IMR-90 (cell line): Measurements from ENCODE around the gene C17orf67. TPM values are rescaled to one million over a fixed set of nuclear protein-coding genes. Genes with fewer than 3 reads are reported as not detected.

Experiments used
- ATAC-seq: fragments of 200-7000 bp; cut with Tn5 transposase; 2 replicates; pipeline ENCODE4 v1.9.1; 2020; ENCODE audit warnings: low read depth, mild to moderate bottlenecking, moderate library complexity
- BruUV-seq: library from RNA; stranded (reverse); fragments of 400-500 nt; replicated peaks from 2 replicates; lab custom pipeline; 2021; lab: Mats Ljungman, UMichigan
- CTCF ChIA-PET: fragments of 300-600 bp; formaldehyde crosslinking; extraction: SDS; loops from one replicate; lab custom pipeline; 2021; ENCODE audit warnings: antibody characterized with exemption; lab: Yijun Ruan, JAX
- POLR2A ChIA-PET: fragments of 300-600 bp; sonication (Branson Sonifier 250); formaldehyde crosslinking; loops from one replicate; lab custom pipeline; 2022; ENCODE audit warnings: antibody characterized with exemption; ENCODE audit not compliant: unreplicated experiment; lab: Charles Lee
- DNase-seq: peaks from one replicate; pipeline ENCODE4 v3.0.0; 2013
- H2AFZ ChIP-seq: replicated peaks from 2 replicates; pipeline ENCODE3; 2013; ENCODE audit warnings: low read length, mild to moderate bottlenecking; ENCODE audit not compliant: poor library complexity
- H2AK5ac ChIP-seq: 2 replicates; pipeline ENCODE4 v1.6.1; 2013; ENCODE audit warnings: low read depth, low read length, inconsistent platforms
- H2AK9ac ChIP-seq: replicated peaks from 2 replicates; pipeline ENCODE3; 2013; ENCODE audit warnings: mild to moderate bottlenecking, low read depth, low read length, moderate library complexity; ENCODE audit not compliant: poor library complexity
- H2BK120ac ChIP-seq: 2 replicates; pipeline ENCODE4 v1.6.1; 2013; ENCODE audit warnings: low read depth, low read length, inconsistent platforms
- H2BK15ac ChIP-seq: 3 replicates; pipeline ENCODE4 v1.6.1; 2013; ENCODE audit warnings: low read depth, low read length, inconsistent platforms
- H2BK20ac ChIP-seq: 2 replicates; pipeline ENCODE4 v1.6.1; 2013; ENCODE audit warnings: low read depth, mild to moderate bottlenecking, inconsistent platforms, low read length, moderate library complexity
- H2BK5ac ChIP-seq: 2 replicates; pipeline ENCODE4 v1.6.1; 2013; ENCODE audit warnings: mild to moderate bottlenecking, low read depth, low read length, inconsistent platforms; ENCODE audit not compliant: poor library complexity, severe bottlenecking
- H3K14ac ChIP-seq: replicated peaks from 2 replicates; pipeline ENCODE4 v1.6.1; 2013; ENCODE audit warnings: low read depth, low read length, inconsistent platforms
- H3K18ac ChIP-seq: 2 replicates; pipeline ENCODE4 v1.6.1; 2013; ENCODE audit warnings: low read depth, low read length, control low read depth
- H3K23ac ChIP-seq: 2 replicates; pipeline ENCODE4 v1.6.1; 2013; ENCODE audit warnings: low read depth, low read length, inconsistent platforms
- H3K27ac ChIP-seq: 2 replicates; pipeline ENCODE4 v1.5.1; 2013; ENCODE audit warnings: mild to moderate bottlenecking, control low read depth, low read length; ENCODE audit not compliant: insufficient read depth
- H3K27me3 ChIP-seq: 2 replicates; pipeline ENCODE4 v1.6.1; 2013; ENCODE audit warnings: low read length; ENCODE audit not compliant: control insufficient read depth, insufficient read depth
- H3K36me3 ChIP-seq: 2 replicates; pipeline ENCODE4 v1.6.1; 2013; ENCODE audit warnings: low read length, mixed read lengths; ENCODE audit not compliant: control insufficient read depth, insufficient read depth
- H3K4ac ChIP-seq: 2 replicates; pipeline ENCODE4 v1.6.1; 2013; ENCODE audit warnings: low read depth, low read length, inconsistent platforms
- H3K4me1 ChIP-seq: 2 replicates; pipeline ENCODE4 v1.6.1; 2013; ENCODE audit warnings: low read length, mixed read lengths; ENCODE audit not compliant: control insufficient read depth, insufficient read depth
- H3K4me2 ChIP-seq: 2 replicates; pipeline ENCODE4 v1.6.1; 2013; ENCODE audit warnings: low read depth, mild to moderate bottlenecking, control low read depth, low read length, moderate library complexity
- H3K4me3 ChIP-seq: 2 replicates; pipeline ENCODE4 v1.5.1; 2013; ENCODE audit warnings: low read depth, mild to moderate bottlenecking, control low read depth, low read length, moderate library complexity; ENCODE audit not compliant: insufficient read depth
- H3K56ac ChIP-seq: 2 replicates; pipeline ENCODE4 v1.6.1; 2013; ENCODE audit warnings: low read length, inconsistent platforms; ENCODE audit not compliant: insufficient read depth; ENCODE audit errors: extremely low read depth
- H3K79me1 ChIP-seq, 2 experiments: 2 replicates each; pipeline ENCODE4 v1.6.1; 2013; ENCODE audit warnings: low read length in 2 of 2, inconsistent platforms in 1 of 2, low read depth in 1 of 2
- H3K9ac ChIP-seq: 2 replicates; pipeline ENCODE4 v1.6.1; 2013; ENCODE audit warnings: low read depth, low read length, control low read depth
- H3K9me1 ChIP-seq: 2 replicates; pipeline ENCODE4 v1.6.1; 2013; ENCODE audit warnings: low read length, inconsistent platforms; ENCODE audit not compliant: insufficient read depth
- H3K9me3 ChIP-seq: 2 replicates; pipeline ENCODE4 v1.6.1; 2013; ENCODE audit warnings: low read length; ENCODE audit not compliant: control insufficient read depth, insufficient read depth
- H4K20me1 ChIP-seq: 2 replicates; pipeline ENCODE4 v1.6.1; 2013; ENCODE audit warnings: low read length, inconsistent platforms; ENCODE audit not compliant: insufficient read depth
- H4K5ac ChIP-seq: 2 replicates; pipeline ENCODE4 v1.6.1; 2013; ENCODE audit warnings: mild to moderate bottlenecking, low read depth, low read length, control low read depth
- H4K8ac ChIP-seq, 2 experiments: 2 replicates each; pipeline ENCODE4 v1.6.1; 2013; ENCODE audit warnings: low read depth in 2 of 2, low read length in 2 of 2, control low read depth in 1 of 2, inconsistent platforms in 1 of 2
- H4K91ac ChIP-seq: 2 replicates; pipeline ENCODE4 v1.6.1; 2013; ENCODE audit warnings: low read depth, low read length, inconsistent platforms; ENCODE audit not compliant: insufficient read depth
- BHLHE40 ChIP-seq: fragments of 150-350 bp; IDR thresholded peaks from 2 replicates; pipeline ENCODE4 v1.6.1; 2016; ENCODE audit warnings: mild to moderate bottlenecking, low read depth, low read length
- CEBPB ChIP-seq: IDR thresholded peaks from 2 replicates; pipeline ENCODE4 v1.6.1; 2012; ENCODE audit warnings: low read depth, low read length, improper control_type of control experiment
- CHD1 ChIP-seq: IDR thresholded peaks from 2 replicates; pipeline ENCODE4 v1.6.1; 2012; ENCODE audit warnings: low read depth, low read length, improper control_type of control experiment
- FOS ChIP-seq: fragments of 150-350 bp; IDR thresholded peaks from 2 replicates; pipeline ENCODE4 v1.6.1; 2016; ENCODE audit warnings: low read depth, low read length
- MAZ ChIP-seq: IDR thresholded peaks from 2 replicates; pipeline ENCODE4 v1.6.1; 2012; ENCODE audit warnings: low read depth, mild to moderate bottlenecking, low read length, improper control_type of control experiment, moderate library complexity, borderline replicate concordance
- NFE2L2 ChIP-seq: fragments of 150-350 bp; IDR thresholded peaks from 2 replicates; pipeline ENCODE4 v1.6.1; 2016; ENCODE audit warnings: low read depth, mild to moderate bottlenecking, low read length
- POLR2A ChIP-seq: IDR thresholded peaks from 2 replicates; pipeline ENCODE4 v1.6.1; 2012; ENCODE audit warnings: mild to moderate bottlenecking, low read depth, low read length
- RAD21 ChIP-seq: IDR thresholded peaks from 2 replicates; pipeline ENCODE4 v1.6.1; 2012; ENCODE audit warnings: low read length, improper control_type of control experiment
- RCOR1 ChIP-seq: IDR thresholded peaks from 2 replicates; pipeline ENCODE4 v1.6.1; 2012; ENCODE audit warnings: mild to moderate bottlenecking, low read length, improper control_type of control experiment; ENCODE audit not compliant: insufficient replicate concordance
- RFX5 ChIP-seq: IDR thresholded peaks from 2 replicates; pipeline ENCODE4 v1.8.0; 2012; ENCODE audit warnings: low read depth, mild to moderate bottlenecking, low read length, moderate library complexity
- SMC3 ChIP-seq: fragments of 150-350 bp; IDR thresholded peaks from 2 replicates; pipeline ENCODE4 v1.6.1; 2016; ENCODE audit warnings: low read depth, mild to moderate bottlenecking, antibody characterized with exemption, low read length, moderate library complexity
- WGBS, 2 experiments: methylation state at CpG; one replicate each; pipeline versions ENCODE4 v1.1.5 to v1.1.7; 2013; ENCODE audit warnings: missing lambda C conversion rate in 2 of 2; ENCODE audit not compliant: insufficient read length in 1 of 2; ENCODE audit errors: extremely low coverage in 2 of 2; 5-methylcytosine and 5-hydroxymethylcytosine counted together
- dilution Hi-C: fragments of 300-500 bp; cut with HindIII; formaldehyde crosslinking; loops from one replicate; pipeline ENCODE4 v1.14.3; 2018; ENCODE audit warnings: low sequenced_read_pairs; ENCODE audit not compliant: unreplicated experiment
- in situ Hi-C: fragments of 300-500 bp; cut with MboI; formaldehyde crosslinking; loops from 3 replicates; pipeline ENCODE4 v1.14.3; 2019; ENCODE audit warnings: low sequenced_read_pairs, inconsistent platforms, mixed read lengths
- intact Hi-C: fragments of 100-400 bp; cut with micrococcal nuclease; formaldehyde crosslinking; loops from 2 replicates; pipeline ENCODE4 v1.10.0; 2022
- polyA plus RNA-seq, 3 experiments: library from polyadenylated mRNA; depleted of rRNA; stranded (reverse); fragments of >200 nt; gene quantifications; 2 replicates each; pipeline ENCODE4 v1.2.3, GENCODE V29; 2012; ENCODE audit warnings: low replicate concordance in 1 of 3
- total RNA-seq: library from RNA; depleted of rRNA; stranded (reverse); fragments of >200 nt; gene quantifications from 2 replicates; pipeline ENCODE4 v1.2.3, GENCODE V29; 2012
- TF ChIP-seq, protein P1 (sequence below): fragments of 150-350 bp; IDR thresholded peaks from 2 replicates; pipeline ENCODE4 v1.6.1; 2017; ENCODE audit warnings: mild to moderate bottlenecking, antibody characterized with exemption, low read length, low read depth
- TF ChIP-seq, protein P2 (sequence below): fragments of 150-350 bp; IDR thresholded peaks from 2 replicates; pipeline ENCODE4 v1.6.1; 2016; ENCODE audit warnings: low read depth, mild to moderate bottlenecking, low read length, moderate library complexity, borderline replicate concordance
- TF ChIP-seq, protein P3 (sequence below): conservative IDR thresholded peaks from 2 replicates; pipeline ENCODE4 v1.5.1; 2012; ENCODE audit warnings: mild to moderate bottlenecking, low read depth, low read length, improper control_type of control experiment

The C17orf67 gene
- total and polyA plus RNA-seq, 2 of the 4 experiments (the other 2 are of a cell fraction) = 0.18 to 1.1 TPM

DNA sequence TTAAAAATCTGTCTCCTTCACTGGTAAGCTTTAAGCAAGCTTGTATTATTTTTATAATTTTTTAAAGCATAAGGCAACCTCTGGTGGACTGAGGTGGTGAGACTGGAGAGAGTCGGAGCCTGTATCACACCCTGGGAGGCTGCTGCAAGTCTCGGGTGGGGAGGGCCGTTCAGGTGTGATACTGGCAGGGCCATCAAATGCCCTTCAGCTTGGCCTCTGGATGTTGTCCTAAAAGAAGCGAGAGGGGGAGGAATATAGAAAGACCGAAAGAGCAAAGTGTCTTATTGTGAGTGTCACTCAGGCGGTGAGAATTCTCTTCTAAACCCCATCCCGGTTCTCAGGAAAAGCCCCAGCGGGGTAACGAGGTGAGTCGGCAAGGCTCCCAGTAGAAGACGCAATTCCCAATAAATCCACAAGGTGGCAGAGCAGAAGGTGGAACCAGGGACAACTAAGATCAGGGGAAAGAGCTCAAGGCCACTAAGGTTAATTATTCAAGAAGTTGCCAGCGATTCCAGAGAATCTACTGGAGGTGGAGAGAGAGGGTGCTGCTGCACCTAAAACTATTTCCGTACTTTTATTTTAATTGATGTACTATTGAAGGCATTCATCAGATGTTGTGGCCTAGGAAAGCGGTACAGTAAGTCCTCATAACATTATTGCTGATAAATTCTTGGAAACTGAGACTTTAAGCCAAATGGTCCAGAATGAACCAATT is 14.1 kb downstream of the C17orf67 start:
- no peak overlapping the region for H2BK15ac ChIP-seq
- ChIA-PET POLR2A (no interaction called here), CTCF (interaction anchor here (0.5 to 2.1 kb wide), 13 partner anchors 9 to 193 kb away, joined by 3 to 10 read pairs (median 4); no protein-coding TSS in a partner anchor)
- H3K14ac ChIP-seq = no peak overlapping the region
- no peaks in the 10 kb centered on the region for H3K36me3 ChIP-seq
- DNase-seq (peak; percentile 67), ATAC-seq (peak; percentile 74)
- H4K91ac ChIP-seq = no peak overlapping the region
- H4K20me1 ChIP-seq = no peaks in the 10 kb centered on the region
- BruUV-seq = no TSS peak
- H2BK5ac ChIP-seq = no peak overlapping the region
- no peak overlapping the region for H3K4me2 ChIP-seq
- H3K18ac ChIP-seq = no peak overlapping the region
- 0% methylated on average over 1 of the region's 14 CpGs; no CpG with 5 or more reads in 1 of the 2 experiments for WGBS, 2 experiments
- H2AK9ac ChIP-seq = no peak overlapping the region
- H3K4me3 ChIP-seq = no peak overlapping the region
- in situ Hi-C loops (loop anchor here (5.0 kb wide), 1 partner anchor 118 kb away; no protein-coding TSS in a partner anchor), dilution Hi-C loops (no loop called here), intact Hi-C loops (loop anchor here (1.0 to 5.0 kb wide), 2 partner anchors 121 to 193 kb away; no protein-coding TSS in a partner anchor)
- no peak overlapping the region for H3K9ac ChIP-seq
- H3K23ac ChIP-seq = no peak overlapping the region
- no peak overlapping the region for H3K56ac ChIP-seq
- no peaks in the 10 kb centered on the region for H3K27me3 ChIP-seq
- no peaks in the 10 kb centered on the region; a peak in 1 of 4 replicates for H3K79me1 ChIP-seq
- no peak overlapping the region for H3K4ac ChIP-seq
- H3K27ac ChIP-seq = no peak overlapping the region
- H3K4me1 ChIP-seq = peaks cover 3% of the 10 kb centered on the region; the same call in 1 of the 2 replicates
- H3K9me1 ChIP-seq = peaks cover 4% of the 10 kb centered on the region
- no peak overlapping the region; a peak in 1 of 4 replicates for H4K8ac ChIP-seq
- H2AK5ac ChIP-seq = no peak overlapping the region
- H2BK120ac ChIP-seq = no peak overlapping the region
- no peak overlapping the region for H4K5ac ChIP-seq
- H2BK20ac ChIP-seq = peak overlapping the region; percentile 27; the same call in 1 of the 2 replicates
- H3K9me3 ChIP-seq = no peaks in the 10 kb centered on the region
- peak overlapping the region; percentile 15 for H2AFZ ChIP-seq
- TF ChIP-seq, protein P1, sequence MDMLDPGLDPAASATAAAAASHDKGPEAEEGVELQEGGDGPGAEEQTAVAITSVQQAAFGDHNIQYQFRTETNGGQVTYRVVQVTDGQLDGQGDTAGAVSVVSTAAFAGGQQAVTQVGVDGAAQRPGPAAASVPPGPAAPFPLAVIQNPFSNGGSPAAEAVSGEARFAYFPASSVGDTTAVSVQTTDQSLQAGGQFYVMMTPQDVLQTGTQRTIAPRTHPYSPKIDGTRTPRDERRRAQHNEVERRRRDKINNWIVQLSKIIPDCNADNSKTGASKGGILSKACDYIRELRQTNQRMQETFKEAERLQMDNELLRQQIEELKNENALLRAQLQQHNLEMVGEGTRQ = no peak
- no peak for TF ChIP-seq RCOR1
- TF ChIP-seq NFE2L2 = no peak
- peak; percentile 71 for TF ChIP-seq SMC3
- TF ChIP-seq CEBPB = no peak
- peak; percentile 66 for TF ChIP-seq RAD21
- TF ChIP-seq, protein P2, sequence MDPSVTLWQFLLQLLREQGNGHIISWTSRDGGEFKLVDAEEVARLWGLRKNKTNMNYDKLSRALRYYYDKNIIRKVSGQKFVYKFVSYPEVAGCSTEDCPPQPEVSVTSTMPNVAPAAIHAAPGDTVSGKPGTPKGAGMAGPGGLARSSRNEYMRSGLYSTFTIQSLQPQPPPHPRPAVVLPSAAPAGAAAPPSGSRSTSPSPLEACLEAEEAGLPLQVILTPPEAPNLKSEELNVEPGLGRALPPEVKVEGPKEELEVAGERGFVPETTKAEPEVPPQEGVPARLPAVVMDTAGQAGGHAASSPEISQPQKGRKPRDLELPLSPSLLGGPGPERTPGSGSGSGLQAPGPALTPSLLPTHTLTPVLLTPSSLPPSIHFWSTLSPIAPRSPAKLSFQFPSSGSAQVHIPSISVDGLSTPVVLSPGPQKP = no peak
- TF ChIP-seq, protein P3, sequence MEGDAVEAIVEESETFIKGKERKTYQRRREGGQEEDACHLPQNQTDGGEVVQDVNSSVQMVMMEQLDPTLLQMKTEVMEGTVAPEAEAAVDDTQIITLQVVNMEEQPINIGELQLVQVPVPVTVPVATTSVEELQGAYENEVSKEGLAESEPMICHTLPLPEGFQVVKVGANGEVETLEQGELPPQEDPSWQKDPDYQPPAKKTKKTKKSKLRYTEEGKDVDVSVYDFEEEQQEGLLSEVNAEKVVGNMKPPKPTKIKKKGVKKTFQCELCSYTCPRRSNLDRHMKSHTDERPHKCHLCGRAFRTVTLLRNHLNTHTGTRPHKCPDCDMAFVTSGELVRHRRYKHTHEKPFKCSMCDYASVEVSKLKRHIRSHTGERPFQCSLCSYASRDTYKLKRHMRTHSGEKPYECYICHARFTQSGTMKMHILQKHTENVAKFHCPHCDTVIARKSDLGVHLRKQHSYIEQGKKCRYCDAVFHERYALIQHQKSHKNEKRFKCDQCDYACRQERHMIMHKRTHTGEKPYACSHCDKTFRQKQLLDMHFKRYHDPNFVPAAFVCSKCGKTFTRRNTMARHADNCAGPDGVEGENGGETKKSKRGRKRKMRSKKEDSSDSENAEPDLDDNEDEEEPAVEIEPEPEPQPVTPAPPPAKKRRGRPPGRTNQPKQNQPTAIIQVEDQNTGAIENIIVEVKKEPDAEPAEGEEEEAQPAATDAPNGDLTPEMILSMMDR = peak; percentile 77
- no peak for TF ChIP-seq CHD1
- TF ChIP-seq MAZ = no peak
- no peak for TF ChIP-seq RFX5
- TF ChIP-seq FOS = no peak
- TF ChIP-seq BHLHE40 = no peak
- no peak for TF ChIP-seq POLR2A
